Astrocyte (in vitro differentiated cells and primary cell): Measurements from ENCODE around the gene GADL1.

Experiments
- CTCF ChIP-seq: IDR thresholded peaks from 2 replicates; pipeline ENCODE4 v1.5.1; 2011; ENCODE audit warnings: low read depth, mild to moderate bottlenecking, inconsistent platforms, low read length, moderate library complexity; ENCODE audit not compliant: insufficient read depth
- EZH2 ChIP-seq: IDR thresholded peaks from 2 replicates; pipeline ENCODE4 v1.6.1; 2012; ENCODE audit warnings: mild to moderate bottlenecking, low read length, inconsistent platforms; ENCODE audit not compliant: insufficient read depth

GRCh38 chr3:30702828-30703397, 191.5 kb downstream of the GADL1 start:
- no peak for TF ChIP-seq EZH2
- no peak for TF ChIP-seq CTCF
